ENCODE results near the gene RABL3.

GRCh38 chr3:120652281-120652680 is 90.0 kb downstream of the RABL3 start:
- TF ChIP-seq MXI1 (IDR thresholded peaks at IDR 0.05; ENCODE audit: borderline replicate concordance, low read depth, low read length): no peak
- TF ChIP-seq CTCF (conservative IDR thresholded peaks at IDR 0.05; ENCODE audit: low read depth, low read length): no peak
- TF ChIP-seq RAD21 (IDR thresholded peaks at IDR 0.05; ENCODE audit: low read length): no peak
- TF ChIP-seq ELK1 (IDR thresholded peaks at IDR 0.05; ENCODE audit: borderline replicate concordance, low read depth, low read length): no peak
- no peak for TF ChIP-seq RCOR1 (IDR thresholded peaks at IDR 0.05; ENCODE audit: insufficient replicate concordance, low read length)
- TF ChIP-seq POLR2A (IDR thresholded peaks at IDR 0.05; ENCODE audit: low read depth, low read length): no peak
- TF ChIP-seq CHD1 (IDR thresholded peaks at IDR 0.05; ENCODE audit: low read depth, low read length): no peak
- no peak for TF ChIP-seq SMC3 (IDR thresholded peaks at IDR 0.05; ENCODE audit: low read depth, low read length)
- no peak for TF ChIP-seq MAZ (IDR thresholded peaks at IDR 0.05; ENCODE audit: borderline replicate concordance, low read depth, low read length)
- TF ChIP-seq USF2 (IDR thresholded peaks at IDR 0.05; ENCODE audit: low read depth, low read length): no peak
- no peak for TF ChIP-seq RFX5 (IDR thresholded peaks at IDR 0.05; ENCODE audit: low read depth, low read length)
- TF ChIP-seq MAFK (IDR thresholded peaks at IDR 0.05; ENCODE audit: low read depth, low read length): no peak
- TF ChIP-seq CEBPB (IDR thresholded peaks at IDR 0.05; ENCODE audit: low read depth, low read length): no peak
